ENCODE measurements around the gene ACP7.

ACP7 gene

GRCh38 chr19:39154629-39155100 lies 70.5 kb downstream of the ACP7 start:
- Histone ChIP-seq H3K4me3 (ENCODE audit: low read depth, low read length, poor library complexity, severe bottlenecking) (no peak overlapping the region), H2AFZ (ENCODE audit: low read length) (no peak overlapping the region), H3K9ac (ENCODE audit: low read length) (no peak overlapping the region), H3F3A (ENCODE audit: insufficient read depth, low read length) (no peaks in the 10 kb centered on the region), H3K9me3 (ENCODE audit: low read length) (no peaks in the 10 kb centered on the region), H3K4me1 (ENCODE audit: insufficient read depth, low read length, severe bottlenecking) (no peaks in the 10 kb centered on the region), H3K4me2 (ENCODE audit: low read length) (no peak overlapping the region), H3K36me3 (ENCODE audit: insufficient read depth, low read length) (no peaks in the 10 kb centered on the region), H3K27ac (ENCODE audit: low read depth, low read length, poor library complexity, severe bottlenecking) (no peak overlapping the region), H3K27me3 (ENCODE audit: insufficient read depth, low read length) (no peaks in the 10 kb centered on the region), H4K20me1 (ENCODE audit: insufficient read depth, low read length) (no peaks in the 10 kb centered on the region), H3K79me2 (ENCODE audit: insufficient read depth, low read length) (no peaks in the 10 kb centered on the region), H3K9me2 (ENCODE audit: low read depth, low read length) (no peaks in the 10 kb centered on the region)
- no peak for TF ChIP-seq CTCF (IDR thresholded peaks at IDR 0.05; ENCODE audit: low read length)
- no peak for TF ChIP-seq EZH2 (IDR thresholded peaks at IDR 0.05; ENCODE audit: borderline replicate concordance, low read length)

GRCh38 chr19:39155114-39155700 lies 71.0 kb downstream of the ACP7 start:
- H3K4me1 ChIP-seq (ENCODE audit: insufficient read depth, low read length, severe bottlenecking): no peaks in the 10 kb centered on the region
- no peak overlapping the region for H3K4me2 ChIP-seq (ENCODE audit: low read length)
- H3K36me3 ChIP-seq (ENCODE audit: insufficient read depth, low read length): no peaks in the 10 kb centered on the region
- no peak overlapping the region for H3K9ac ChIP-seq (ENCODE audit: low read length)
- no peaks in the 10 kb centered on the region for H3K27me3 ChIP-seq (ENCODE audit: insufficient read depth, low read length)
- no peaks in the 10 kb centered on the region for H3K9me2 ChIP-seq (ENCODE audit: low read depth, low read length)
- H2AFZ ChIP-seq (ENCODE audit: low read length): no peak overlapping the region
- H3K4me3 ChIP-seq (ENCODE audit: low read depth, low read length, poor library complexity, severe bottlenecking): no peak overlapping the region
- H3K9me3 ChIP-seq (ENCODE audit: low read length): no peaks in the 10 kb centered on the region
- TF ChIP-seq EZH2 (IDR thresholded peaks at IDR 0.05; ENCODE audit: borderline replicate concordance, low read length) (no peak), CTCF (IDR thresholded peaks at IDR 0.05; ENCODE audit: low read length) (no peak)
- no peaks in the 10 kb centered on the region for H3K79me2 ChIP-seq (ENCODE audit: insufficient read depth, low read length)
- H3F3A ChIP-seq (ENCODE audit: insufficient read depth, low read length): no peaks in the 10 kb centered on the region
- no peaks in the 10 kb centered on the region for H4K20me1 ChIP-seq (ENCODE audit: insufficient read depth, low read length)
- no peak overlapping the region for H3K27ac ChIP-seq (ENCODE audit: low read depth, low read length, poor library complexity, severe bottlenecking)

GRCh38 chr19:39155741-39156140 lies 71.6 kb downstream of the ACP7 start:
- TF ChIP-seq EZH2 (IDR thresholded peaks at IDR 0.05; ENCODE audit: borderline replicate concordance, low read length) (no peak), CTCF (IDR thresholded peaks at IDR 0.05; ENCODE audit: low read length) (no peak)
- Histone ChIP-seq H3K27ac (ENCODE audit: low read depth, low read length, poor library complexity, severe bottlenecking) (no peak overlapping the region), H3K79me2 (ENCODE audit: insufficient read depth, low read length) (no peaks in the 10 kb centered on the region), H3K9me2 (ENCODE audit: low read depth, low read length) (no peaks in the 10 kb centered on the region), H3K36me3 (ENCODE audit: insufficient read depth, low read length) (no peaks in the 10 kb centered on the region), H3K4me2 (ENCODE audit: low read length) (no peak overlapping the region), H3K9ac (ENCODE audit: low read length) (no peak overlapping the region), H2AFZ (ENCODE audit: low read length) (no peak overlapping the region), H3K9me3 (ENCODE audit: low read length) (no peaks in the 10 kb centered on the region), H3K27me3 (ENCODE audit: insufficient read depth, low read length) (no peaks in the 10 kb centered on the region), H4K20me1 (ENCODE audit: insufficient read depth, low read length) (no peaks in the 10 kb centered on the region), H3F3A (ENCODE audit: insufficient read depth, low read length) (no peaks in the 10 kb centered on the region), H3K4me1 (ENCODE audit: insufficient read depth, low read length, severe bottlenecking) (no peaks in the 10 kb centered on the region), H3K4me3 (ENCODE audit: low read depth, low read length, poor library complexity, severe bottlenecking) (no peak overlapping the region)

Measured in OCI-LY1 (cell line).